Hypothalamus (tissue), 51 donors: ENCODE measurements around the gene PRLR.
"Not testable (repeated sequence)": the region's sequence is repeated elsewhere in the genome, so short reads cannot be mapped to it uniquely, and the experiment has no call there.

Experiments
- DNase-seq, 51 donors: peaks; one replicate each; lab custom pipeline; 2025; lab: John Stamatoyannopoulos, UW

Gene PRLR

GRCh38 chr5:35047785-35048404 is 182.4 kb downstream of the PRLR start, which contains the start of gene AGXT2:
Gene AGXT2, minus strand, starts transcription at chr5:35047949. Its CDS starts 57 bp downstream, at chr5:35047892.
- DNase-seq, result no peak

- no peak for DNase-seq
Measured at GRCh38 chr5:35046774-35047173, 183.5 kb downstream of the PRLR start.

DNA sequence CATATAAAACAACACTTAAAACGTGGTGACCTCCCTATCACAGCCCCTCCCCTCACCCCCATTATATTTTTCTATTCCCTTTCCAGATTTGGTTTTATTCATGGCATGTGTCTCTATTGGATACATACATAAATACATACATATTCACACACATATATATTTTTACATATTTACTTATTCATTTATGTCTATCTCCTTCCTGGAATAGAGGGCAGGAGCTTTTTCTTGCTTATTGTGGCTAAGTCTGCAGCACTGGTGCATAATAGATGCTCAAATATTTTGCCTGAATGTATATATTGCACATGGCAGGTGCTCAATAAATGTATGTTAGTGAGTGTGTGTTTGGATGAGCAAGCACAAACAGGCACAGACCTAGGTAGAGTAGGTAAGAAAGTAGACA is 185.0 kb downstream of the PRLR start:
- DNase-seq, result no peak

DNA sequence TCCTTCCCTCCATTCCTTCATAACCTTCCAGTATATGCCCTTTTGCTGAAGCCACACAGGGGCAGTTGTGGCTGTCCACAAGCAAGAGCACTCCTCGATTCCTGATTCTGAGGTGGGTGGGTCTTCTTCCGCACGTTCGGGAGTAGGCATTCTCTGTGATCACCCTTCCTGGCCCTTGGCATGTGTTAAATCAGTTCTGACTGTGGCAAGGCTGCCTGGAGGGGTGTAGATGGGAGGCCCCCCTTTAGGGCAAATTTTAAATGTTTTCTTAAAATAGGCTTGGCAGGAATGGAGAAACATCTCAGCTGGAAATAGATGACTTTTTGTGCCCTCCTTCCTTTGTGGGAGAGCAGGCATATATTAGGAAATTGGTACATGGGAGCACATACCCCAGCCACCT is 185.6 kb downstream of the PRLR start:
- DNase-seq, result no peak

DNA sequence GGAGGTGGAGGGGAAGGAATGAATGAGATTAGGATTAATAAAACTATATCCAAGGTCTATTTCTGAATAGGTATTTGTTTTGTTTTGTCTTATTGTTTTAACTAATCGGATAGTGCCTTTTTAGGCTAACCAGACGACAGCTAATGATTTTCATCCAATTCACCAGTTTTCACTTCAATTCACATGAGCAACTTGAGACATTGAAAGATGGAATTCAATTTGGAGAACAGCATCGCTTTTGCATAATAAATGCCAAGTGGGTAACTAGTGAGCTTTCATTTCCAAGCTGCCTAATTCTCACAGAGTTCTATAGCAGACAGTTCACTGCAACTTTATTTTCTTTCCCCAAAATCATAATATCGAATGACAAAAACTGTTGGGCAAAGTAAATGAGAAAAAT is 187.5 kb downstream of the PRLR start:
- DNase-seq, result no peak

- DNase-seq, result no peak
Measured at GRCh38 chr5:35041261-35041660, 189.0 kb downstream of the PRLR start.

DNA sequence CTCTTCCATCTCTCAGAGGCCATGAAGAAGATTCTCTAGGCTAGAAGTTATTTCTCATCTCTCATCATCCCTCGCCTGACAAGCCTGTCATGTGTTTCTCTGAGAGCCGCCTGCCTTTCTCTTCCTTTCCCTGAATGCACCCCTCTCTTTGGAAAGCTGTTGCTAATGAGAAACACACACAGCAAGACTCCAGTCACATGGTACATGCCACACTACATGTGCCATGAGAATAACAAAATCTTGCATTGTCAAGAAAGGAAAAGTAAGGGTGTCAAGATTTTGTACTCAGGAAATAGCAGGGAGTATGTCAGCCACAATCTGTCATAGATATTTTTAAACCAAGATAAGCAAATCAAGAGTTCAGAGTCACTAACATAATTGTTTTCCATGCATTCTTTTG is 191.4 kb downstream of the PRLR start:
- no peak for DNase-seq

GRCh38 chr5:35036536-35036935 is 193.8 kb downstream of the PRLR start:
- DNase-seq, result no peak

- not testable (repeated sequence) for DNase-seq
Measured at GRCh38 chr5:35035929-35036328, 194.4 kb downstream of the PRLR start.

DNA sequence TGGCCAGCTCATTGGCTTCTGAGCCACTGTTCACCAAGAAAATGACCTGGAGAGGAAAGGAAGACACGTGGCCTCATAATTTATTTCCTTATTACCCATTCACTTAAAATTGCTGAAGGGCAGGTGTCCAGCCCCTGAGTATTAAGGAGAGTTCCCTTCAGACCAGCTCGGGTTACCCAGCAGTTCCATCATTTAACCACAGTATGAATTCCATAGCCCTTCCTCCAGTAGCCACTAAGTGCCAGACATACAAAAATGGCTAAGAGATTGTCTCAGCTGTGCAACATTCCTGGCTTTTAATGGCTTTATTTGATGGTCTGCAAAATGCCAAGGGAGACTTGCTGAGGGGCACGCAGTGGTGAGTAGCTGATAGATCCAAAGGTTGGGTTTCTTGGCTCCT is 195.0 kb downstream of the PRLR start:
- no peak for DNase-seq

DNA sequence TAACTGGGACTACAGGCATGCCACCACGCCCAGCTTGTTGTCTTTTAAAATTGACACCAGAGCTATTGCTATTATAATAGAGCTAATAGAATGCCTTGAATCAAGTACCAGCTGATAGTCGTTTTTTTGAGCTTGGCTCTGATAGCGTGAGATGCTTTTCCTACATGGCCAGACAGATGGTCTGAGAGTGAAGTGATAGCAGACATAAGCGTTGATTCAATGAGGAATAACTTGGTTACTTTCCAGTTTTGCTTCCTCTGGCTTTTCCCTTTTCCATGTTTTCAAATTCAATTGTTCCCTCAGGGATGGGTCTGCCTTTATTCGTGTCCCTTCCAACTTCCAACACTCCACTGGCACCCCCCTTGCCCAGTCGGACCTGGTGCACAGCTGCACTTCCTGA is 197.9 kb downstream of the PRLR start:
- no peak for DNase-seq

- no peak for DNase-seq
Measured at GRCh38 chr5:35031276-35031675, 199.0 kb downstream of the PRLR start.

DNA sequence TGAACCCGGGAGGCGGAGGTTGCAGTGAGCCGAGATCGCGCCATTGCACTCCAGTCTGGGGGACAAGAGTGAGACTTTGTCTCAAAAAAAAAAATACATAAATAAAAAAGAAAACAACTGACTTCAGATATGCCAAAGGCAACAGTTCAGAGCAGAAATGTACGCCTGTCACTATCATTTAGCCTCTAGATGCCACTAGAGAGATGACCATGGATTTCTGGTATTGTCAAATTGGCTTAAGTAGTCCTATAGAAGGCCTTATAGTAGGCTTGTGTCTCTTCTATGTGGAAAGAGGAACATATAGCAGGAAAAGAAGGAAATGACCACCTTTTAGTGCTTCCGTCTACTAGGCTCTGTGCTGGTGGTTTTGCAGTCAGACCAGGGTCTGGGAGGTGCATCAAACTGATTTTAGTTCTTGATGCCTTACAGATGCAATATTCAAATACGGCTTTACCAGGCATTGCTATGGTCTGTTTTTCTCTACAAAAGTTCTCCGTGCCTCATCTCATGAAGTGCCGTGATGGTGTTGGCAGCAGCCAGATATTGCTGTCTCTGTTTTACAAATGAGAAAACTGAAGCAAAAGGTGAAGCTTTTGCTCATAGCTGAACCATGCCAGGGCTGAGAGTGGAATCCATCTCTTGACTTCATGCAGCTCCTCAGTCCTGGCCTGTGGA is 199.7 kb downstream of the PRLR start:
- DNase-seq, result no peak

GRCh38 chr5:35029333-35029732 is 201.0 kb downstream of the PRLR start:
- DNase-seq, result no peak

DNA sequence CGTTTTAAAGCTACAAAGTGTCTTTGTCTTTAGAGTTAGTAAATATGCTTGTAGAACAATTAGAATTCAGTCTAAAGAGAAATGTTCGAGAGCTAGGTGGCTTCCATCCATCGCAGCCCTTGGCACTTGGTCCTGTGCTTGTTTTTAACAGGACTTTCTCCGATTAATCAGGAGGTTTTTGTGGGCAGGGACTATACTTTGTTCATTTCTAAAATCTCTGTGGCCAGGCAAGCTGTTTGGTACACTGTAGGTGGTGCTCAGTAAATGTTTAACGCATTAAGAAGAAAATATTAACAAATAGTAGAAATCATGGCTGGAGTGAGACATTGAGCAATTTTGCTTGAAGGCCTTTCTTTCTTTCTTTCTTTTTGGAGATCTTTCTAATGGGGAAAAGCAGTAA is 203.3 kb downstream of the PRLR start:
- no peak for DNase-seq

- DNase-seq, result no peak
Measured at GRCh38 chr5:35026280-35026840, 203.9 kb downstream of the PRLR start.

DNA sequence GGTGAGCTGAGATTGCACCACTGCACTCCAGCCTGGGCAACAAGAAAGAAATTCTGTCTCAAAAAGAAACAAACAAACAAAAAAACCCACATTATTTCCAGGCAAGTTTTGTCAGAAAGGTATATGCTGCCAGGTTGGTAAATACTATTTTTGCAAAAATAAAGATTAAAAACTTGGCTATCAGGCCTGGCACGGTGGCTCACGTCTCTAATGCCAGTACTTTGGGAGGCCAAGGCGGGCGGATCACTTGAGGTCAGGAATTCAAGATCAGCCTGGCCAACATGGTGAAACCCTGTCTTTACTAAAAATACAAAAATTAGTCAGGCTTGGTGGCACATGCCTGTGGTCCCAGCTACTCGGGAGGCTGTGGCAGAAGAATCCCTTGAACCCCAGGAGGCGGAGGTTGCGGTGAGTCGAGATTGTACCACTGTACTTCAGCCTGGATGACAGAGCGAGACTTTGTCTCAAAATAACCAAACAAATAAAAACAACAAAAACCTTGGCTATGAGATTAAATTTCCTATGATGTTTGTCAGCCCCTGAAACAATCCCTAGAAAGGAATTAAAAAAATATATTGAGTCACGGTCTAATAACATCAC is 205.3 kb downstream of the PRLR start:
- DNase-seq, result no peak

DNA sequence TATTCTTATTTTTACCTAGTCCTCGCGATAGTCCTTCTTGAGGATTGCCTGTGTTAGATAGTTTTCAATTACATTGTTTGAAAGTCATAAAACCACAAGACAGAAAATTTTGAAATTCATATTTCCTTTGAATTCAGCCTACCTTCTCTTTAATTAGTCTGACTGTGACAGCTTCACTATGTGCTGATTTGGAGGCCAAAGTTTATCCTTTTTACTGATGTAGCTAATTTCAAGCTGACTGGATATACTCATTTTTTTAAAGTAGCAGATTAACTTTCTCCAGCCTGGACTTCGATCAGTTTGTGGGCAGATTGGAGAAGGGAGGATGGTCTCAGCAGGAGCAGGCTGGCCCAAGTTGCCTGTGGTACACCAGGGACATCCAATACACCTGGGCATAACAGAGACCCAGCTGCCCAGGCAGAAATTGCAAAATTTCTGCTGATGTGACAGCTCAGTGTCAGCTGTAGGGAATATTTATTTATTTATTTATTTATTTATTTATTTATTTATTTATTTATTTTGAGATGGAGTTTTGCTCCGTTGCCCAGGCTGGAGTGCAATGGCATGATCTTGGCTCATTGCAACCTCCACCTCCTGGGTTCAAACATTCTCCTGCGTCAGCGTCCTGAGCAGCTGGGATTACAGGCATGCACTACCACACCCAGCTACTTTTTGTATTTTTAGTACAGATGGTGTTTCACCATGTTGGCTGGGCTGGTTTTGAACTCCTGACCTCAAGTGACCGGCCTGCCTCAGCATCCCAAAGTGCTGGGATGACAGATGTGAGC is 206.7 kb downstream of the PRLR start:
- no peak for DNase-seq

DNA sequence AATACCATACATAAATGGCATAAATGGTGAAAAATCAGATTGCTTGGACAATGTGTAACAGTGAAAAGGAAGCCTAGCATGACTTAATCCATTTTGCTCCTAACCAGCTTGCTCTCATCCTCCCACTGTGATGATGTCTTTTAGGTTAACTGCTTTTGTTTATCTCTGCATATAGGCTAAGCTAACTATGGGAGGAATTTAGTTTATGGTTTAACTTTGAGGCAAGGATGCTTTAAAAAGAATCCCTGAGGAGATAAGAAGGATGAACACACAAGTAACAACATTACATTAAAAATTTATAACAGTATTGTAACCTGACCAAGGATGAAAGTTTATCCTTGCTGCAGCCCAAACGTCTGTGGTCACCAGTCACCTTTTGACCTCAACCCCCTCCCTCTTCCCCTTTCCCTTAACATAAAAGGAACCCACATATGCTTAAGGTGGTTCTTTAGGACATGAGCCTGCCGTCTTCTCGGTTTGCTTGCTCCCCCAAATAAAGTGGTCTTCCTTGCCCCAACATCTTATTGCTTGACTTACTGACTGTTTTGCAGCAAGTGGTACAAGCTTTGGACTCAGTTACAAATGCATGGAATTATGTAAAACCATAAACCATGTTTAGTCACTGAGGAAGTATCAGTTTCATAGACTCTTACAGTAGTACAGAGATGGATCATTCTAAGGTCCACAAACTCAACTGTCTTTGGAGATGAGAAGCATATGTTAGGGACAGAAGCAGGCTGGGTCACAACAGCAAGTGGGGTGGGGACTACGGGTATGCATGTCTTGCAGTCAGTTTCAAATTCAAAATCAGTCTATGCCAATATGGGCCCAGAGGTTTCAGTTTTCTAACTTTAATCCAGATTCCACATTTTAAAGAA is 213.9 kb downstream of the PRLR start:
- DNase-seq, result no peak

DNA sequence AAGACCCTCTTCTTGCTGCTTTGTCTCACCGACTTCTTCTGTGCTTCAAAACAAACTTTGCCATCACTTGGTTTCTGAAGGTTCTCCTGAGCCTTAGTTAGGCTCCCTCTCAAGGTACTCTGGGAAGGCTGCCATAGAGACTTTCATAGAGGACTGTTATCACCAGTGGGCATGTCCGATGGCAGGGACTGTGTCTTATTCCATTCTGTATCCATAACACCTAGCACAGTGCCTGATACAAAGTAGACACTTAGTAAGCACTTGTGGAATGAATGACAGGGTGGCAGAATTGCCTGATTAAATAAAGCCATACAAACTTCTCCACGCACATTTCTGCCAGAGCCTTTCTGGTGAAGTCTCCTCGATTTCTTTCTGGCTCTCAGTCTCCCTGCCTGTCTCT is 215.2 kb downstream of the PRLR start:
- no peak for DNase-seq
